Left kidney (tissue), 8 donors: ENCODE measurements around the gene HS3ST3B1. TPM values are rescaled to one million over a fixed set of nuclear protein-coding genes. Genes with fewer than 3 reads are reported as not detected.

ENCODE experiments used
- DNase-seq: peaks from one replicate; pipeline ENCODE4 v3.0.0-alpha.2; 2013
- long read RNA-seq, 8 donors: transcript quantifications; one replicate each; lab custom pipeline, GENCODE V29; 2026
- polyA plus RNA-seq: library from polyadenylated mRNA; unstranded; fragments of 120-200 nt; gene quantifications from one replicate; pipeline ENCODE4 v1.2.1, GENCODE V29; 2013; ENCODE audit not compliant: insufficient read length

The HS3ST3B1 gene
- 26.8 TPM for polyA plus RNA-seq
- long read RNA-seq, donor 1, full-length matches to known transcripts = 9 of 16 reads
- long read RNA-seq, donor 1, partial matches to known transcripts = 7 of 16 reads
- long read RNA-seq, donor 1, other reads (novel, unspliced or antisense) = 0 of 16 reads
- long read RNA-seq, donor 2, full-length matches to known transcripts = 10 of 10 reads
- long read RNA-seq, donor 2, partial matches to known transcripts = 0 of 10 reads
- long read RNA-seq, donor 2, other reads (novel, unspliced or antisense) = 0 of 10 reads
- long read RNA-seq, donor 3, full-length matches to known transcripts = 16 of 16 reads
- long read RNA-seq, donor 3, partial matches to known transcripts = 0 of 16 reads
- long read RNA-seq, donor 3, other reads (novel, unspliced or antisense) = 0 of 16 reads
- long read RNA-seq, donor 4, full-length matches to known transcripts = 1 of 1 reads
- long read RNA-seq, donor 4, partial matches to known transcripts = 0 of 1 reads
- long read RNA-seq, donor 4, other reads (novel, unspliced or antisense) = 0 of 1 reads
- long read RNA-seq, donor 5, full-length matches to known transcripts = 8 of 8 reads
- long read RNA-seq, donor 5, partial matches to known transcripts = 0 of 8 reads
- long read RNA-seq, donor 5, other reads (novel, unspliced or antisense) = 0 of 8 reads
- long read RNA-seq, donor 6, full-length matches to known transcripts = 11 of 11 reads
- long read RNA-seq, donor 6, partial matches to known transcripts = 0 of 11 reads
- long read RNA-seq, donor 6, other reads (novel, unspliced or antisense) = 0 of 11 reads
- long read RNA-seq, donor 7, full-length matches to known transcripts = 22 of 22 reads
- long read RNA-seq, donor 7, partial matches to known transcripts = 0 of 22 reads
- long read RNA-seq, donor 7, other reads (novel, unspliced or antisense) = 0 of 22 reads
- long read RNA-seq, donor 8, full-length matches to known transcripts = 3 of 3 reads
- long read RNA-seq, donor 8, partial matches to known transcripts = 0 of 3 reads
- long read RNA-seq, donor 8, other reads (novel, unspliced or antisense) = 0 of 3 reads

GRCh38 chr17:14300575-14301278, at the start of gene HS3ST3B1:
TSS of gene HS3ST3B1 (plus strand) at chr17:14301081. CDS start at chr17:14301519, 438 bp downstream.
- DNase-seq = peak; percentile 97

GRCh38 chr17:14261406-14261805, 39.5 kb upstream of the HS3ST3B1 start:
- DNase-seq = no peak

GRCh38 chr17:14268264-14268663, 32.6 kb upstream of the HS3ST3B1 start:
- DNase-seq = no peak

GRCh38 chr17:14269473-14269872, 31.4 kb upstream of the HS3ST3B1 start:
- DNase-seq = no peak

GRCh38 chr17:14270508-14270907, 30.4 kb upstream of the HS3ST3B1 start:
- no peak for DNase-seq

GRCh38 chr17:14276535-14277250, 24.2 kb upstream of the HS3ST3B1 start:
- DNase-seq = no peak

- no peak for DNase-seq
Observed at GRCh38 chr17:14281530-14281929, 19.4 kb upstream of the HS3ST3B1 start.

- DNase-seq = no peak
Observed at GRCh38 chr17:14282726-14283125, 18.2 kb upstream of the HS3ST3B1 start.

GRCh38 chr17:14289162-14289561, 11.7 kb upstream of the HS3ST3B1 start:
- DNase-seq = no peak

- no peak for DNase-seq
Observed at GRCh38 chr17:14294876-14295275, 6.0 kb upstream of the HS3ST3B1 start.

- DNase-seq = no peak
Observed at GRCh38 chr17:14295676-14296075, 5.2 kb upstream of the HS3ST3B1 start.

- DNase-seq = no peak
Observed at GRCh38 chr17:14296166-14296910, 4.5 kb upstream of the HS3ST3B1 start.

GRCh38 chr17:14297161-14297851, 3.6 kb upstream of the HS3ST3B1 start:
- no peak for DNase-seq

- no peak for DNase-seq
Observed at GRCh38 chr17:14298221-14298946, 2.5 kb upstream of the HS3ST3B1 start.

- DNase-seq = no peak
Observed at GRCh38 chr17:14298947-14299279, 2.0 kb upstream of the HS3ST3B1 start.

GRCh38 chr17:14299280-14300141, 1.4 kb upstream of the HS3ST3B1 start:
- no peak for DNase-seq

GRCh38 chr17:14301279-14302090, 604 bp downstream of the HS3ST3B1 start:
- DNase-seq = no peak

- DNase-seq = no peak
Observed at GRCh38 chr17:14302091-14302430, 1.2 kb downstream of the HS3ST3B1 start.
